ENCODE results near the gene PRRT1. TPM values are rescaled to one million over a fixed set of nuclear protein-coding genes. Genes with fewer than 3 reads are reported as not detected.

The PRRT1 gene
- total RNA-seq, 1 donor from 2014 or later = 1.3 TPM

GRCh38 chr6:32109114-32109764 is 42.5 kb downstream of the PRRT1 start, which contains the start of gene TNXB:
Gene TNXB, minus strand, starts transcription at chr6:32109338. Its CDS starts 11,140 bp downstream, at chr6:32098198.
- Mint-ChIP-seq H3K27ac (ENCODE audit: unreplicated experiment) (peak within 1 kb of the TSS; percentile 58), H3K4me1 (ENCODE audit: low read depth) (peaks cover 32% of the 10 kb centered on the region), H3K36me3 (ENCODE audit: low read depth) (peaks cover 3% of the 10 kb centered on the region), H3K4me3 (ENCODE audit: unreplicated experiment) (peak within 1 kb of the TSS; percentile 56), H3K9me3 (ENCODE audit: low read depth) (no peaks in the 10 kb centered on the region), H3K27me3 (ENCODE audit: low read depth) (peaks cover 16% of the 10 kb centered on the region)
- TF ChIP-seq CTCF (IDR thresholded peaks at IDR 0.05) = no peak
- DNase-seq (ENCODE audit: low spot score) = no peak

GRCh38 chr6:32108727-32109113 is 43.0 kb downstream of the PRRT1 start:
- peaks cover 29% of the 10 kb centered on the region for H3K4me1 Mint-ChIP-seq (ENCODE audit: low read depth)
- no peaks in the 10 kb centered on the region for H3K9me3 Mint-ChIP-seq (ENCODE audit: low read depth)
- H3K27me3 Mint-ChIP-seq (ENCODE audit: low read depth) = peaks cover 19% of the 10 kb centered on the region
- H3K27ac Mint-ChIP-seq (ENCODE audit: unreplicated experiment) = peak overlapping the region; percentile 42
- H3K36me3 Mint-ChIP-seq (ENCODE audit: low read depth) = peaks cover 3% of the 10 kb centered on the region
- H3K4me3 Mint-ChIP-seq (ENCODE audit: unreplicated experiment) = no peak overlapping the region
- TF ChIP-seq CTCF (IDR thresholded peaks at IDR 0.05) = no peak
- DNase-seq (ENCODE audit: low spot score) = no peak

GRCh38 chr6:32108094-32108627 is 43.6 kb downstream of the PRRT1 start:
- Mint-ChIP-seq H3K4me1 (ENCODE audit: low read depth) (peaks cover 25% of the 10 kb centered on the region), H3K4me3 (ENCODE audit: unreplicated experiment) (peak overlapping the region; percentile 56), H3K36me3 (ENCODE audit: low read depth) (no peaks in the 10 kb centered on the region), H3K9me3 (ENCODE audit: low read depth) (no peaks in the 10 kb centered on the region), H3K27ac (ENCODE audit: unreplicated experiment) (peak overlapping the region; percentile 58), H3K27me3 (ENCODE audit: low read depth) (peaks cover 21% of the 10 kb centered on the region)
- no peak for DNase-seq (ENCODE audit: low spot score)
- TF ChIP-seq CTCF (IDR thresholded peaks at IDR 0.05) = no peak

- Mint-ChIP-seq H3K36me3 (ENCODE audit: low read depth) (no peaks in the 10 kb centered on the region), H3K4me3 (ENCODE audit: unreplicated experiment) (peak overlapping the region; percentile 56), H3K27me3 (ENCODE audit: low read depth) (peaks cover 21% of the 10 kb centered on the region), H3K27ac (ENCODE audit: unreplicated experiment) (peak overlapping the region; percentile 58), H3K9me3 (ENCODE audit: low read depth) (no peaks in the 10 kb centered on the region), H3K4me1 (ENCODE audit: low read depth) (peaks cover 25% of the 10 kb centered on the region)
- DNase-seq (ENCODE audit: low spot score) = no peak
- TF ChIP-seq CTCF (IDR thresholded peaks at IDR 0.05) = no peak
Measured at GRCh38 chr6:32107406-32107805, 44.3 kb downstream of the PRRT1 start.

GRCh38 chr6:32105433-32105832 is 46.3 kb downstream of the PRRT1 start:
- DNase-seq (ENCODE audit: low spot score) = no peak
- TF ChIP-seq CTCF (IDR thresholded peaks at IDR 0.05) = no peak
- Mint-ChIP-seq H3K27me3 (ENCODE audit: low read depth) (peaks cover 21% of the 10 kb centered on the region), H3K27ac (ENCODE audit: unreplicated experiment) (no peak overlapping the region), H3K36me3 (ENCODE audit: low read depth) (no peaks in the 10 kb centered on the region), H3K4me3 (ENCODE audit: unreplicated experiment) (no peak overlapping the region), H3K9me3 (ENCODE audit: low read depth) (no peaks in the 10 kb centered on the region), H3K4me1 (ENCODE audit: low read depth) (peaks cover 25% of the 10 kb centered on the region)

Measured in chondrocyte (in vitro differentiated cells).